GM18870 (cell line): ENCODE measurements around the gene PRUNE1.

Experiments used
- ATAC-seq: cut with Tn5 transposase; IDR thresholded peaks from one replicate; pipeline ENCODE4 v1.9.1; 2021; ENCODE audit warnings: moderate library complexity; ENCODE audit not compliant: unreplicated experiment

PRUNE1 gene

GRCh38 chr1:150976879-150977694 is 31.2 kb upstream of the PRUNE1 start:
- no peak for ATAC-seq

- no peak for ATAC-seq
Observed at GRCh38 chr1:150979092-150980056, 28.9 kb upstream of the PRUNE1 start.

GRCh38 chr1:150981177-150981804 is 27.0 kb upstream of the PRUNE1 start:
- ATAC-seq = no peak

GRCh38 chr1:150981805-150982712 is 26.2 kb upstream of the PRUNE1 start, which contains the start of gene ANXA9:
Gene ANXA9, plus strand, starts transcription at chr1:150982292. Its CDS starts 814 bp downstream, at chr1:150983106.
- ATAC-seq = no peak

- ATAC-seq = no peak
Observed at GRCh38 chr1:150985179-150985825, 22.9 kb upstream of the PRUNE1 start.

- ATAC-seq = no peak
Observed at GRCh38 chr1:150987924-150988323, 20.3 kb upstream of the PRUNE1 start.

- no peak for ATAC-seq
Observed at GRCh38 chr1:150992626-150993025, 15.6 kb upstream of the PRUNE1 start.

- ATAC-seq = no peak
Observed at GRCh38 chr1:150994248-150994647, 14.0 kb upstream of the PRUNE1 start.

- ATAC-seq = no peak
Observed at GRCh38 chr1:150995460-150995859, 12.8 kb upstream of the PRUNE1 start.

- no peak for ATAC-seq
Observed at GRCh38 chr1:150995896-150996295, 12.4 kb upstream of the PRUNE1 start.

- ATAC-seq = no peak
Observed at GRCh38 chr1:150997126-150997872, 10.9 kb upstream of the PRUNE1 start.

GRCh38 chr1:150997949-150998348 is 10.3 kb upstream of the PRUNE1 start:
- ATAC-seq = no peak

- ATAC-seq = no peak
Observed at GRCh38 chr1:150999051-150999674, 9.1 kb upstream of the PRUNE1 start.

GRCh38 chr1:150999926-151000325 is 8.3 kb upstream of the PRUNE1 start:
- no peak for ATAC-seq

GRCh38 chr1:151000408-151000807 is 7.8 kb upstream of the PRUNE1 start:
- ATAC-seq = no peak

- ATAC-seq = no peak
Observed at GRCh38 chr1:151001602-151002001, 6.6 kb upstream of the PRUNE1 start.

- ATAC-seq = no peak
Observed at GRCh38 chr1:151002051-151002450, 6.2 kb upstream of the PRUNE1 start.

- no peak for ATAC-seq
Observed at GRCh38 chr1:151002611-151003010, 5.6 kb upstream of the PRUNE1 start.

GRCh38 chr1:151003180-151003579 is 5.1 kb upstream of the PRUNE1 start:
- no peak for ATAC-seq
